ENCODE data around the gene SUGP2. TPM values are rescaled to one million over a fixed set of nuclear protein-coding genes. Genes with fewer than 3 reads are reported as not detected.

Gene SUGP2
- total RNA-seq, 6 experiments from 2014 or later: 17.4 to 36.4 (median 30.0) TPM

DNA sequence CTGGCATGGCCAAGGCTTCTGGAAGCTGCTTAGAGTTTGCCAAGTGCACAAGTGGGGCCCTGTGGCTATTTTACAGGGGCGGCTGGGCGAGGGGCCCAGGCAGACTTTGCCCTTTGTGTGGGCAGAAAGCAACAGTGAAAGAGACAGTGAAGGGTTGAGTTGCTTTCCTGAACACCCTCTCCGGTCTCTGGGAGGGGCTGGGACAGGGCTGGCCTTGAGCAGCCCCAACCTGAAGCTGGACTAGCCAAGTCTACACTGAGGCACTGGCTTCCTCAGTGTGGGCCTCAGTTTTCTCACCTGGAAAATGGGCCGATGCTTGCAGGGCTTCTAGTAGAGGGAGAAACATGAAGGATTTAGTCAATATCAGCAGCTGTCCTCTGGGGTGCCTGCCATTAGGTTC, 89.9 kb downstream of the SUGP2 start:
- Histone ChIP-seq H3K27me3 (no peaks in the 10 kb centered on the region), H3K9me3 (no peaks in the 10 kb centered on the region), H3K36me3 (no peaks in the 10 kb centered on the region), H3K4me1 (no peaks in the 10 kb centered on the region), H3K27ac (no peak overlapping the region), H3K4me3 (no peak overlapping the region)
- ATAC-seq (no peak), DNase-seq (no peak)
- 28% methylated on average over 4 of the region's 4 CpGs for WGBS (ENCODE audit: insufficient coverage, low coverage, low lambda C conversion rate, missing lambda C conversion rate)
- TF ChIP-seq, protein P1, sequence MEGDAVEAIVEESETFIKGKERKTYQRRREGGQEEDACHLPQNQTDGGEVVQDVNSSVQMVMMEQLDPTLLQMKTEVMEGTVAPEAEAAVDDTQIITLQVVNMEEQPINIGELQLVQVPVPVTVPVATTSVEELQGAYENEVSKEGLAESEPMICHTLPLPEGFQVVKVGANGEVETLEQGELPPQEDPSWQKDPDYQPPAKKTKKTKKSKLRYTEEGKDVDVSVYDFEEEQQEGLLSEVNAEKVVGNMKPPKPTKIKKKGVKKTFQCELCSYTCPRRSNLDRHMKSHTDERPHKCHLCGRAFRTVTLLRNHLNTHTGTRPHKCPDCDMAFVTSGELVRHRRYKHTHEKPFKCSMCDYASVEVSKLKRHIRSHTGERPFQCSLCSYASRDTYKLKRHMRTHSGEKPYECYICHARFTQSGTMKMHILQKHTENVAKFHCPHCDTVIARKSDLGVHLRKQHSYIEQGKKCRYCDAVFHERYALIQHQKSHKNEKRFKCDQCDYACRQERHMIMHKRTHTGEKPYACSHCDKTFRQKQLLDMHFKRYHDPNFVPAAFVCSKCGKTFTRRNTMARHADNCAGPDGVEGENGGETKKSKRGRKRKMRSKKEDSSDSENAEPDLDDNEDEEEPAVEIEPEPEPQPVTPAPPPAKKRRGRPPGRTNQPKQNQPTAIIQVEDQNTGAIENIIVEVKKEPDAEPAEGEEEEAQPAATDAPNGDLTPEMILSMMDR (IDR thresholded peaks at IDR 0.05): no peak
- TF ChIP-seq POLR2A (IDR thresholded peaks at IDR 0.05): no peak
- intact Hi-C loops (cut with DNase I): no loop called here

DNA sequence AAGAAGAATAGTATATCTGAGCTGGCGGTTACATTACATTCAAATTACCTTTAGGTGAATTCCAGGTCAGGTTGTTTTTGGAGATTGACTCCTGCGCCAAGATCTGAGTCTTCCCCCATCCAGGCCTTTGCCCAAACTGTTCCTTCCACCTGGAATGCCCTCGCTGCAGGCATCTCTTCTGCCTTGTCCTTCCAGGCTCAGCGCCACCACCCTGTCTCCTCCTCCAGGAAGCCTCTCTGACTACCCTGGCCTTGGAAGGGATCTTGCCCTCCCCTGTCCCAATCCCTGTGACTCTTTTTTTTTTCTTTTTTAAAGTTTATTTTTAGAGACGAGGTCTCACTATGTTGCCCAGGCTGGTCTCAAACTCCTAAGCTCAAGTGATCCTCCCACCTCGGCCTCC, 90.6 kb downstream of the SUGP2 start:
- H3K9me3 ChIP-seq: no peaks in the 10 kb centered on the region
- no peaks in the 10 kb centered on the region for H3K36me3 ChIP-seq
- no peak overlapping the region for H3K27ac ChIP-seq
- no peak overlapping the region for H3K4me3 ChIP-seq
- no peak for TF ChIP-seq POLR2A (IDR thresholded peaks at IDR 0.05)
- TF ChIP-seq, protein P1 (IDR thresholded peaks at IDR 0.05): no peak
- DNase-seq: no peak
- intact Hi-C loops (cut with DNase I): no loop called here
- no peaks in the 10 kb centered on the region for H3K27me3 ChIP-seq
- WGBS (ENCODE audit: insufficient coverage, low coverage, low lambda C conversion rate, missing lambda C conversion rate): 84% methylated on average over 4 of the region's 6 CpGs
- no peaks in the 10 kb centered on the region for H3K4me1 ChIP-seq
- ATAC-seq: no peak

GRCh38 chr19:18941628-18942354, 91.5 kb downstream of the SUGP2 start:
- Histone ChIP-seq H3K4me3 (no peak overlapping the region), H3K27ac (no peak overlapping the region), H3K36me3 (no peaks in the 10 kb centered on the region), H3K4me1 (no peaks in the 10 kb centered on the region), H3K27me3 (no peaks in the 10 kb centered on the region), H3K9me3 (no peaks in the 10 kb centered on the region)
- TF ChIP-seq, protein P1 (IDR thresholded peaks at IDR 0.05): no peak
- no peak for TF ChIP-seq POLR2A (IDR thresholded peaks at IDR 0.05)
- peak in 2 of 4 donors; percentile 4 to 6 for ATAC-seq
- 52% methylated on average over 14 of the region's 18 CpGs for WGBS (ENCODE audit: insufficient coverage, low coverage, low lambda C conversion rate, missing lambda C conversion rate)
- DNase-seq: no peak
- intact Hi-C loops (cut with DNase I): no loop called here

Other genes starting within 250 kb of the SUGP2 start
- gene COMP, start 242.2 kb downstream of the SUGP2 start, total RNA-seq: under 1 TPM in 2 of 6 experiments, not detected in 4; 0.11 to 0.31 TPM
- 10 to 100 TPM; 34.0 to 61.0 (median 41.3) TPM for gene UPF1, start 201.6 kb downstream of the SUGP2 start, total RNA-seq
- not detected for gene CERS1, start 137.4 kb downstream of the SUGP2 start, total RNA-seq
- gene COPE, start 114.1 kb downstream of the SUGP2 start, total RNA-seq: 100 to 1,000 TPM in 3 of 6 experiments, 10 to 100 TPM in 3; 67.4 to 240 (median 97.1) TPM
- gene DDX49, start 113.8 kb downstream of the SUGP2 start, total RNA-seq: 10 to 100 TPM; 15.8 to 37.9 (median 18.5) TPM
- gene HOMER3, start 92.3 kb downstream of the SUGP2 start, total RNA-seq: 1 to 10 TPM; 2.3 to 4.7 (median 3.2) TPM
- gene ARMC6, start 86 bp upstream of the SUGP2 start, total RNA-seq: 10 to 100 TPM; 19.3 to 64.8 (median 41.4) TPM
- gene SLC25A42, start 30.5 kb upstream of the SUGP2 start, total RNA-seq: 10 to 100 TPM; 20.7 to 80.7 (median 69.7) TPM
- gene TMEM161A, start 105.0 kb upstream of the SUGP2 start, total RNA-seq: 10 to 100 TPM; 20.2 to 29.4 (median 22.2) TPM
- gene MEF2B, start 136.7 kb upstream of the SUGP2 start, total RNA-seq: 1 to 10 TPM in 2 of 6 experiments, under 1 TPM in 2, not detected in 2; 0.24 to 2.1 (median 0.97) TPM
- gene BORCS8, start 158.6 kb upstream of the SUGP2 start, total RNA-seq: 10 to 100 TPM in 3 of 6 experiments, 1 to 10 TPM in 3; 6.0 to 12.2 (median 9.8) TPM
- 10 to 100 TPM; 13.8 to 21.2 (median 17.3) TPM for gene RFXANK, start 158.7 kb upstream of the SUGP2 start, total RNA-seq
- 10 to 100 TPM in 1 of 6 experiments, 1 to 10 TPM in 5; 2.6 to 11.3 (median 5.4) TPM for gene NR2C2AP, start 169.9 kb upstream of the SUGP2 start, total RNA-seq
- gene NCAN, start 178.4 kb upstream of the SUGP2 start, total RNA-seq: under 1 TPM in 4 of 6 experiments, not detected in 2; 0.04 to 0.07 (median 0.06) TPM
- gene TM6SF2, start 239.8 kb upstream of the SUGP2 start, total RNA-seq: 10 to 100 TPM; 10.9 to 64.1 (median 25.3) TPM

All from right lobe of liver (tissue), 6 donors.